Breast epithelium (tissue), 3 donors: ENCODE data around the gene SRGAP3.

ENCODE experiments used
- POLR2A ChIP-seq: fragments of 450-650 bp; IDR thresholded peaks from one replicate; pipeline ENCODE4 v1.6.1; 2016; ENCODE audit warnings: antibody characterized with exemption, mild to moderate bottlenecking, moderate library complexity
- POLR2AphosphoS5 ChIP-seq, 3 donors: sonication (generic); formaldehyde crosslinking; IDR thresholded peaks; one replicate each; pipeline ENCODE4 v1.6.1; 2017; ENCODE audit warnings: antibody characterized with exemption in 3 of 3
- TF ChIP-seq, protein P1 (sequence below), 3 donors: fragments of 450-650 bp; IDR thresholded peaks; one replicate each; pipeline ENCODE4 v1.5.1; 2016 to 2017; ENCODE audit warnings: antibody characterized with exemption in 3 of 3, mild to moderate bottlenecking in 3 of 3, moderate library complexity in 3 of 3

DNA sequence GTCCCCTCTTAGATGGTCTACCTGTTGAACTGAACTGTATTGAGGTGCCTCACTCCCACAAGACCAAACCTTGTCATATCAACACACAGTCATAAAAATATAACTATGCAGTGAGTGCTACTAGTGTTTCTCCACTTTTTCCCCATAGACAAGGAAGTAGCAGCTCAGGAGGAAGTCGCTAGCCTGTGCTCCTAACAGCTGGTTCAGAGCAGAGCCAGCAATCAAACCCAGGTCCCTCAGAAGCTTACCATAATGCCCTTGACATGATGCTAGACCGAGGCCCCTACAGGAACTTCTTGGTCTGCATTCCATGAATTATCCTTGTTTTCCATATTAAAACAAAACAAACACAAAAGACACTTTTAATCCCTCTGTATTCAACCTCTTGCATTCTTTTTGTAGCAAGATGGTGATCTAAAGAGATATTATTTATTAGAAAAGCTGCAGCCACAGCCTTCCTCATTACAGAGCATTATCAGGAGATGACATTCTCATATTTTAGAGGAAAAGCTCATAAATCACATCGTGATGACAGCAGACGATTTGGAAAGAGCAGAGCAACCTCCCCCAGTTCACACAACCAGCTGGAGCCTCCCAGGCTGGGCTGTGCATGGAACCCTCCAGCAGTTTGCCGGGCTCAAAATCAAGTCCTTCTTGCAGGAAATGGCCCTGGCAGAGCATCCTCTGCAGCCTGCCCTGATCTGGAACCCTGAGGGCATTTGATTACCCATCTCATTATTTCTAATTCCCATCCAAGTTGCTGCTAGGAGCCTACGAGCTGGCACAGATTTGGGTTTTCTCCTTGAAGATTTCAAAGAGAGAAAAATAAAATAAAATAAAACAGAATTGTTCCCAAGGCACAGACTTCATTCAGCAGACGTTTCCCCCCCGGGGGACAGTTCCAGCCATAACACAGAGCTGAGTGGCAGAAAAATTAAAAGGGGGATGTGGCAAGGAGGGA lies 118.8 kb downstream of the SRGAP3 start:
- TF ChIP-seq, protein P1, sequence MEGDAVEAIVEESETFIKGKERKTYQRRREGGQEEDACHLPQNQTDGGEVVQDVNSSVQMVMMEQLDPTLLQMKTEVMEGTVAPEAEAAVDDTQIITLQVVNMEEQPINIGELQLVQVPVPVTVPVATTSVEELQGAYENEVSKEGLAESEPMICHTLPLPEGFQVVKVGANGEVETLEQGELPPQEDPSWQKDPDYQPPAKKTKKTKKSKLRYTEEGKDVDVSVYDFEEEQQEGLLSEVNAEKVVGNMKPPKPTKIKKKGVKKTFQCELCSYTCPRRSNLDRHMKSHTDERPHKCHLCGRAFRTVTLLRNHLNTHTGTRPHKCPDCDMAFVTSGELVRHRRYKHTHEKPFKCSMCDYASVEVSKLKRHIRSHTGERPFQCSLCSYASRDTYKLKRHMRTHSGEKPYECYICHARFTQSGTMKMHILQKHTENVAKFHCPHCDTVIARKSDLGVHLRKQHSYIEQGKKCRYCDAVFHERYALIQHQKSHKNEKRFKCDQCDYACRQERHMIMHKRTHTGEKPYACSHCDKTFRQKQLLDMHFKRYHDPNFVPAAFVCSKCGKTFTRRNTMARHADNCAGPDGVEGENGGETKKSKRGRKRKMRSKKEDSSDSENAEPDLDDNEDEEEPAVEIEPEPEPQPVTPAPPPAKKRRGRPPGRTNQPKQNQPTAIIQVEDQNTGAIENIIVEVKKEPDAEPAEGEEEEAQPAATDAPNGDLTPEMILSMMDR (IDR thresholded peaks at IDR 0.05), result no peak
- TF ChIP-seq POLR2AphosphoS5 (IDR thresholded peaks at IDR 0.05) (no peak), POLR2A (no peak)
